Common myeloid progenitor, CD34-positive (primary cell): Measurements from ENCODE around the gene GNPDA1.

Source experiments
- CTCF ChIA-PET: fragments of 350-600 bp; sonication (Branson Sonifier 250); formaldehyde crosslinking; loops from one replicate; lab custom pipeline; 2021; ENCODE audit warnings: antibody characterized with exemption; lab: Charles Lee
- POLR2A ChIA-PET: fragments of 350-600 bp; sonication (Branson Sonifier 250); formaldehyde crosslinking; loops from one replicate; lab custom pipeline; 2021; ENCODE audit warnings: antibody characterized with exemption; lab: Charles Lee
- DNase-seq, 3 donors: peaks; one replicate each; pipeline versions ENCODE4 v3.0.0 to v3.0.0-alpha.2; 2013
- H3K27ac ChIP-seq, 2 experiments: 1 replicate in 1 of 2; 2 replicates in 1 of 2; pipeline ENCODE4 v1.7.0; 2013; ENCODE audit warnings: inconsistent platforms in 2 of 2, low read length in 2 of 2, mild to moderate bottlenecking in 2 of 2, low read depth in 1 of 2, moderate library complexity in 1 of 2; ENCODE audit not compliant: severe bottlenecking in 2 of 2, insufficient read depth in 1 of 2, poor library complexity in 1 of 2
- H3K27me3 ChIP-seq, 5 experiments: replicated peaks in 2 of 5; 1 replicate in 3 of 5; 2 replicates in 2 of 5; pipeline versions ENCODE4 v1.6.1 to v1.7.0; 2013; ENCODE audit warnings: low read length in 4 of 5, mild to moderate bottlenecking in 2 of 5, moderate library complexity in 2 of 5, inconsistent platforms in 1 of 5; ENCODE audit not compliant: insufficient read depth in 5 of 5, control insufficient read depth in 4 of 5
- H3K36me3 ChIP-seq, 4 experiments: 1 replicate in 2 of 4; 2 replicates in 2 of 4; pipeline versions ENCODE4 v1.6.1 to v1.7.0; 2013; ENCODE audit warnings: low read length in 3 of 4, control low read depth in 1 of 4, mild to moderate bottlenecking in 1 of 4; ENCODE audit not compliant: control insufficient read depth in 4 of 4, insufficient read depth in 4 of 4
- H3K4me1 ChIP-seq, 4 experiments: 1 replicate in 3 of 4; 2 replicates in 1 of 4; pipeline versions ENCODE4 v1.6.1 to v1.7.1; 2013; ENCODE audit warnings: low read length in 3 of 4, mild to moderate bottlenecking in 3 of 4, control low read depth in 1 of 4, inconsistent platforms in 1 of 4, moderate library complexity in 1 of 4; ENCODE audit not compliant: control insufficient read depth in 4 of 4, insufficient read depth in 4 of 4; ENCODE audit errors: control extremely low read depth in 1 of 4
- H3K4me3 ChIP-seq, 7 experiments: 1 replicate in 4 of 7; 2 replicates in 3 of 7; pipeline versions ENCODE4 v1.5.1 to v1.7.0; 2013; ENCODE audit warnings: mild to moderate bottlenecking in 7 of 7, low read length in 6 of 7, moderate library complexity in 6 of 7, inconsistent platforms in 2 of 7, low read depth in 2 of 7, control low read depth in 1 of 7; ENCODE audit not compliant: insufficient read depth in 4 of 7, control insufficient read depth in 1 of 7; ENCODE audit errors: extremely low read depth in 1 of 7
- H3K9me3 ChIP-seq, 5 experiments: 1 replicate in 4 of 5; 2 replicates in 1 of 5; pipeline versions ENCODE4 v1.6.1 to v1.7.1; 2013; ENCODE audit warnings: low read length in 4 of 5, mild to moderate bottlenecking in 2 of 5, inconsistent platforms in 1 of 5, low read depth in 1 of 5, moderate library complexity in 1 of 5; ENCODE audit not compliant: control insufficient read depth in 4 of 5, insufficient read depth in 2 of 5; ENCODE audit errors: control extremely low read depth in 1 of 5
- WGBS: methylation state at CpG from one replicate; pipeline ENCODE4 v1.1.5; 2013; ENCODE audit not compliant: insufficient coverage; 5-methylcytosine and 5-hydroxymethylcytosine counted together

GNPDA1 gene

DNA sequence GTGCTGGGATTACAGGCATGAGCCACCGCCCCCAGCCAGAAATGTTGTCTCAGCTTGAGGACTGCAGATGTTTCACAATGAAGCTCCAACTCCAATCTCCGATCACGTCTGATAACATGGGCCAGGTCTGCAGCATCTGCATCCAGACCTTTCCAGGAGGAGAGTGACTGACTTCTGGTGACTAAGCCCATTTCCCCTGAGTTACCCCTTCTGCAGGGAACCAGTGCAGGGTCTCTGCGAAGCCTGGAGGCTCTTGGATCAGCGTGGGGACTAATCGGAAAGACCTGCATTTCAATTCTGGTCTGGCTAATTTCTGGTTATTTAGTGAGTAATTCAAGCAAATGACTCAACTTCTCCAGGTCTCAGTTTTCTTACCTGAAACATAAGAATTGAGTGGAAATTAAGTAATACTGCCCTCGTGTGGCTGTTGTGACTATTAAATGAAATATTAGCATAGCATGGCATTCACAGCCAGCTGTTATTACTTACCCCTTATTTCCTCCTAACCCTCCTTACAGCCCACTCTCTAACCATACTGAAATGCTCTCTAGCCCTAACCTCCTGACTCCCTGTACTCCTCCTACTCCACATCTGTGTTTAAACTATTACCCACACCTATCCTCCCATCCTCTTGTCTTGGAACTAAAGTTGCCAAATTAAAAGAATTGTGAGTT lies 2.2 kb upstream of the GNPDA1 start:
- peak; percentile 55 to 76 (median 71) for DNase-seq
- H3K27ac ChIP-seq, result no peak overlapping the region
- ChIA-PET POLR2A (interaction anchor here (0.7 kb wide), 1 partner anchor 15 kb away, joined by 3 read pairs; no protein-coding TSS in a partner anchor), CTCF (interaction anchor here (0.6 to 8.0 kb wide), 17 partner anchors 10 to 322 kb away, joined by 3 to 53 read pairs (median 6); partner anchors contain the start of gene NDFIP1)
- H3K27me3 ChIP-seq, result peaks cover 0 to 39% (median 15%) of the 10 kb centered on the region in 5 experiments
- H3K4me1 ChIP-seq, result peaks cover 17 to 44% (median 37%) of the 10 kb centered on the region in 4 experiments
- H3K9me3 ChIP-seq, result peaks cover 0 to 3% (median 2%) of the 10 kb centered on the region in 5 experiments
- H3K36me3 ChIP-seq, result no peaks in the 10 kb centered on the region
- 81% methylated on average over 4 of the region's 7 CpGs for WGBS
- H3K4me3 ChIP-seq, result peak overlapping the region in 1 of 7 experiments; percentile 23

DNA sequence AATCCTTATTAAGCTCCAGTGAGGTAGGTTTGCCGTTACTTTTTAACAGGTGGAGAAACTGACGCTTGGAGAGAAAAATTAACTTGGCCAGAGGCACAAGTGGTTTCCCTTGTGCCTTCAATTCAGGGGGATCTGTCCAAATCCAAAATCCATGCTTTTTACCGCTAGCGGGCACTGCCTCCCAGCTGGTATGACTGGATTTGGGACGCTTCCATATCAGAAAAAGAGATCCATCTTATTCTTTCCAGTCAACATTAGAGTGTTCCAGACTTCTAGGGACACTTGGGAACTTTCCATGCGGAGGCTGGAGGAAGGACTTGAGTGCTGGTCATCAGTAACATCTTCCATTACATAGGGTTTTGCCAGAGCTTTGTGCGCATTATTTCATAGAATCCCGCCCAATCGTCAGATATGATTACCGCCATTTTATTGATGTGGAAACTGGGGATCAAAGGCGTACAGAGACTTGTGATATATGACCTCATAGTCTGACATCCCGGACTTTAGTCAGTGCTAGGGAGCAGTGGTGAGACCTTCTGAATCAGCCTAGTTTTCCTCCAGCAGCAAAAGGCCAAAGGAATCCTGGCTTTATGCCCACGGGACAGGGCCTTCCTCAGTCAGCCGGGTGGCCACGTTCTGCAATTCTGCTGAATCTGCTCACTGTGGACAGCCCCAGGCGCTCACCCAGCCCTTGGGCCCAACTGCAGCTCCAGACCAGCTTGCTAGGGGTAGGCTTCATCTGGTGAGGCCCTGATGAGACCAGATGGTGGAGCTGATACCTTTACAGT lies 1.1 kb upstream of the GNPDA1 start:
- POLR2A ChIA-PET, result interaction anchor here (0.7 kb wide), 1 partner anchor 16 kb away, joined by 3 read pairs; no protein-coding TSS in a partner anchor
- H3K27me3 ChIP-seq, result peaks cover 0 to 36% (median 15%) of the 10 kb centered on the region in 5 experiments
- CTCF ChIA-PET, result interaction anchor here (0.6 to 8.0 kb wide), 19 partner anchors 11 to 322 kb away, joined by 3 to 53 read pairs (median 5); partner anchors contain the start of genes NDFIP1 and RNF14
- H3K9me3 ChIP-seq, result no peaks in the 10 kb centered on the region
- 96% methylated on average over 16 of the region's 16 CpGs for WGBS
- no peak overlapping the region for H3K4me3 ChIP-seq
- DNase-seq, result no peak
- H3K4me1 ChIP-seq, result peaks cover 17 to 44% (median 37%) of the 10 kb centered on the region in 4 experiments
- no peaks in the 10 kb centered on the region for H3K36me3 ChIP-seq
- no peak overlapping the region for H3K27ac ChIP-seq

DNA sequence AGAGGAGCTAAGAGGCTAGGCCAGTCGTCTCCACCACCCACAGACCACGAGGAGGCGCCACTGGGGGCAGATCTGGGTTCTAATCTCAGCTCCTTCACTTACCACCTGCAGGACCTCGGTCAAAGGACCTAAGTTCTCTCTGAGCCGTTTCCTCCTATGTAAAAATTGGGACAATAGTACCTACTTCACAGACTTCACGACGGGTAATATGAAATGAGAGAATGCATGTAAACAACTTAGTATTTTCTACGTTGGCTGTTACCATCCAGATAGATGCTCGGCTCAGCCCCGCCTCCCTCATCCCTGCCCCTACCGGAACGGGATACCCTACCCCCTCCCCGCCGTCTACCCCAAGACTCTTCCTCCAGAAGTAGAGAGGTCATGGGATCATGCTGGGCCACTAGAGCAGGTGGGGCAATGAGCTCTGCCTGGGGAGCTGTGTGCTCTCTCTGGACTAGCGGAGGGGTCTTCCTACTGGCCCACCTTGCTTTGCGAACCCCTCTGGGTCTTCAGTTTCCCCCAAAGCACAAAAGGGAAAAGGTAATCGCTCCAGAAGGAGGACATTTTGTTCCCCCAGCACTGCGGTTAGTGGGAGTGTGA lies 541 bp downstream of the GNPDA1 start:
- WGBS, result 36% methylated on average over 7 of the region's 18 CpGs
- ChIA-PET POLR2A (no interaction called here), CTCF (interaction anchor here (0.7 to 4.5 kb wide), 14 partner anchors 9 to 135 kb away, joined by 3 to 20 read pairs (median 4); partner anchors contain the start of genes NDFIP1 and RNF14)
- Histone ChIP-seq H3K4me1 (peaks cover 17 to 44% (median 32%) of the 10 kb centered on the region in 4 experiments), H3K36me3 (no peaks in the 10 kb centered on the region), H3K27me3 (peaks cover 0 to 35% (median 15%) of the 10 kb centered on the region in 5 experiments), H3K27ac (peak overlapping the region in 1 of 2 experiments; percentile 39), H3K9me3 (no peaks in the 10 kb centered on the region), H3K4me3 (peak overlapping the region; percentile 2 to 65 (median 50))
- peak in 1 of 3 donors; percentile 26 for DNase-seq

DNA sequence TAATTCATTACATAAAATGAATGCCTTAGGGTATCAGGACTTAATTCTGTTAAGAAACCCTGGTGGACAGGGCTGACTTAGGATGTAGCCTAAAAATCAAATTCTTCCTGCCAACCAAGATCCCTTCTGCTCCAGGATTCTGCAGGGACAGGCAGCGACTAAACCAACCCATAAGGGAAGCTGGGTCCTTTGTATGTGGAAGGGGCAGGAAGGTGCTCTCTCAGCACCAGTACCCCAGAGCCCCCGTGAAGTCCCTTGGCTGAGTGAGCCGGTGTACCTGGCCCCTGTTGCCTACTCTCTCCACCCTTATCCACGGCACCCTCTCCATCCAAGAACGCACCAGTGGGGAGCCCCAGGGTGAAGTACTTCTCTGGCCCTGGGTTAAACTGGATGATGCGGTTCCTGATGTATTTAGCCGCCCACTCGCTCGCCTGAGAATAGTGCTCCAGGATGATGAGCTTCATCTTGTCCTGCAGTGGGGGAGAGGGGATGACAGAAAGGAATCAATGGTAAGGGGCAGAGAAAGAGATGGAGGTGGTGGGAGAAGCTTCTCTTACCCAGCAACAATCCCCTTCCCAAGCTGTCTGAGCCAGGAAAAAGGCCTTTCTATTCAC lies 1.1 kb downstream of the GNPDA1 start:
- Histone ChIP-seq H3K4me3 (peak overlapping the region in 1 of 7 experiments; percentile 50), H3K27ac (no peak overlapping the region)
- 97% methylated on average over 6 of the region's 9 CpGs for WGBS

DNA sequence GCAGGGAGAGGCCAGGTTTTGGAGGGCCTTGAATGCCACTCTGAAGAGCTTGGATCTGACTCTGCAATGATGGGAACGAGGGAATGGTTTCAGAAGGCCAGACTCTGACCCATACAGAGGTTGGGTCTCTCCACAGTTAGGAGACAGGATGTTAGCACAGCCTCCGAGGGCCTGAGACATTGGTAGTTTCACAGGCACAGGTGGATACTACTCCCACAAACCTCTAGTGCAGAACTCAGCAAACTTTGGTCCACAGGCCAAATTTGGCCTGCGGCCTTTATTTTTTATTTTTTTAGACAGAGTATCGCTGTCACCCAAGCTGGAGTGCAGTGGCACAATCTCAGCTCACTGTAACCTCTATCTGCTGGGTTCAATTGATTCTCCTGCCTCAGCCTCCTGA lies 2.9 kb downstream of the GNPDA1 start:
- peaks cover 1 to 35% (median 17%) of the 10 kb centered on the region in 4 experiments for H3K4me1 ChIP-seq
- H3K4me3 ChIP-seq, result no peak overlapping the region
- ChIA-PET POLR2A (interaction anchor here (0.7 kb wide), 1 partner anchor 1433 kb away, joined by 3 read pairs; no protein-coding TSS in a partner anchor), CTCF (interaction anchor here (0.7 to 1.5 kb wide), 5 partner anchors 17 to 133 kb away, joined by 3 to 5 read pairs (median 4); no protein-coding TSS in a partner anchor)
- 93% methylated on average over 4 of the region's 4 CpGs for WGBS
- H3K27ac ChIP-seq, result no peak overlapping the region
- DNase-seq, result no peak
- H3K27me3 ChIP-seq, result peaks cover 0 to 39% (median 15%) of the 10 kb centered on the region in 5 experiments
- peaks cover 0 to 13% (median 1%) of the 10 kb centered on the region in 4 experiments for H3K36me3 ChIP-seq
- H3K9me3 ChIP-seq, result no peaks in the 10 kb centered on the region

More for the DNA sequence above, 1.1 kb downstream of the GNPDA1 start:
- peaks cover 16 to 47% (median 31%) of the 10 kb centered on the region in 4 experiments for H3K4me1 ChIP-seq
- no peaks in the 10 kb centered on the region for H3K9me3 ChIP-seq
- H3K27me3 ChIP-seq, result peaks cover 0 to 34% (median 15%) of the 10 kb centered on the region in 5 experiments
- POLR2A ChIA-PET, result no interaction called here
- CTCF ChIA-PET, result interaction anchor here (0.6 to 4.4 kb wide), 14 partner anchors 10 to 135 kb away, joined by 3 to 20 read pairs (median 4); partner anchors contain the start of gene RNF14
- H3K36me3 ChIP-seq, result no peaks in the 10 kb centered on the region
- DNase-seq, result no peak

DNA sequence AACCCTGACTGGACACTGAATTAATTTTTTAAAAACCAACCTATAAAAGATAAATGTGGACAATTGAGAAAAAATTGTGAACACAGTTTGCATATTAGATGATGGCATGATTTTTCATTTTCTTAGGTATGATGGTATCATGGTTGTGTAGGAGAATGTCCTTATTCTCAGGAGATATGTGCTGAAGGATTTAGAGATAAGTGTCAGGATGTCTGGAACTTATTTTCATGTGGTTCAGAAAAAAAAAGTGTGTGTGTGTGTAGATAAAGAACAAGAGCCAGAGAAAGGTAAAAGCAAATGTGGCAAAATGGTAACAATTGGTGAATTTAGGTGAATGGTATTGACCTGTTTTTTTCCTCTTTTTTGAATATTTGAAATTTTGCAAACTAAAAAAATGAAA lies 4.0 kb downstream of the GNPDA1 start:
- H3K4me1 ChIP-seq, result peaks cover 0 to 30% (median 16%) of the 10 kb centered on the region in 4 experiments
- peaks cover 0 to 20% (median 1%) of the 10 kb centered on the region in 4 experiments for H3K36me3 ChIP-seq
- no peaks in the 10 kb centered on the region for H3K9me3 ChIP-seq
- no peak overlapping the region for H3K4me3 ChIP-seq
- peaks cover 0 to 34% (median 13%) of the 10 kb centered on the region in 5 experiments for H3K27me3 ChIP-seq
- ChIA-PET CTCF (interaction anchor here (0.7 to 1.5 kb wide), 3 partner anchors 16 to 134 kb away, joined by 3 to 5 read pairs (median 4); no protein-coding TSS in a partner anchor), POLR2A (no interaction called here)
- H3K27ac ChIP-seq, result no peak overlapping the region
- no peak for DNase-seq
